Measurements from ENCODE around the gene KRT15.

Gene KRT15

GRCh38 chr17:41504246-41504977 lies 14.3 kb downstream of the KRT15 start:
- no peak for DNase-seq (ENCODE audit: low spot score)

- DNase-seq (ENCODE audit: low spot score), result no peak
Measured at GRCh38 chr17:41503202-41503601, 15.5 kb downstream of the KRT15 start.

- peak; percentile 54 for DNase-seq (ENCODE audit: low spot score)
Measured at GRCh38 chr17:41500131-41500911, 18.4 kb downstream of the KRT15 start.

- DNase-seq (ENCODE audit: low spot score), result no peak
Measured at GRCh38 chr17:41499714-41500113, 19.0 kb downstream of the KRT15 start.

GRCh38 chr17:41498276-41498675 lies 20.4 kb downstream of the KRT15 start:
- DNase-seq (ENCODE audit: low spot score), result no peak

GRCh38 chr17:41496803-41497484 lies 21.7 kb downstream of the KRT15 start:
- DNase-seq (ENCODE audit: low spot score), result peak; percentile 88

GRCh38 chr17:41494524-41494923 lies 24.2 kb downstream of the KRT15 start:
- DNase-seq (ENCODE audit: low spot score), result peak; percentile 42

- DNase-seq (ENCODE audit: low spot score), result no peak
Measured at GRCh38 chr17:41492771-41493170, 25.9 kb downstream of the KRT15 start.

GRCh38 chr17:41492351-41492750 lies 26.3 kb downstream of the KRT15 start:
- DNase-seq (ENCODE audit: low spot score), result no peak

- no peak for DNase-seq (ENCODE audit: low spot score)
Measured at GRCh38 chr17:41491476-41491875, 27.2 kb downstream of the KRT15 start.

GRCh38 chr17:41490000-41490990 lies 28.4 kb downstream of the KRT15 start:
- DNase-seq (ENCODE audit: low spot score), result no peak

GRCh38 chr17:41489531-41489930 lies 29.2 kb downstream of the KRT15 start, which contains the start of gene KRT36:
TSS of gene KRT36 (minus strand) at chr17:41489910. CDS start at chr17:41489864, 46 bp downstream.
- DNase-seq (ENCODE audit: low spot score), result no peak

- DNase-seq (ENCODE audit: low spot score), result no peak
Measured at GRCh38 chr17:41486809-41487530, 31.7 kb downstream of the KRT15 start.

- no peak for DNase-seq (ENCODE audit: low spot score)
Measured at GRCh38 chr17:41486316-41486715, 32.4 kb downstream of the KRT15 start.

- no peak for DNase-seq (ENCODE audit: low spot score)
Measured at GRCh38 chr17:41484920-41485904, 33.5 kb downstream of the KRT15 start.

- DNase-seq (ENCODE audit: low spot score), result no peak
Measured at GRCh38 chr17:41483991-41484826, 34.5 kb downstream of the KRT15 start.

- no peak for DNase-seq (ENCODE audit: low spot score)
Measured at GRCh38 chr17:41483531-41483930, 35.2 kb downstream of the KRT15 start.

GRCh38 chr17:41481036-41481435 lies 37.7 kb downstream of the KRT15 start, which contains the start of gene KRT35:
TSS of gene KRT35 (minus strand) at chr17:41481151. CDS start at chr17:41481097, 54 bp downstream.
- no peak for DNase-seq (ENCODE audit: low spot score)
